DMS53 treated with DMSO at 0.1 percent for 48 hours (cell line): ENCODE data around the gene TAF7.
A peak's percentile ranks its signal among the peaks of the same experiment; 100 is the strongest.
"Not testable (repeated sequence)": the region's sequence is repeated elsewhere in the genome, so short reads cannot be mapped to it uniquely, and the experiment has no call there.

ENCODE experiments used
- DNase-seq: peaks from one replicate; lab custom pipeline; 2025; ENCODE audit not compliant: unreplicated experiment; lab: John Stamatoyannopoulos, UW

TAF7 gene

GRCh38 chr5:141338538-141339306 is 18.1 kb upstream of the TAF7 start, which contains the start of gene PCDHGA2:
Gene PCDHGA2 (plus strand): TSS chr5:141338760.
- DNase-seq: no peak

GRCh38 chr5:141332571-141332970 is 12.0 kb upstream of the TAF7 start:
- DNase-seq: not testable (repeated sequence)

- DNase-seq: peak; percentile 56
These were observed 9.9 kb upstream of the TAF7 start, which contains the start of gene PCDHGA1 for GRCh38 chr5:141330299-141331080. Gene PCDHGA1 (plus strand): TSS chr5:141330514.

- DNase-seq: no peak
These were observed 7.6 kb upstream of the TAF7 start for GRCh38 chr5:141328231-141328630.

- peak; percentile 82 for DNase-seq
These were observed 5.7 kb upstream of the TAF7 start for GRCh38 chr5:141326088-141326854.

- DNase-seq: no peak
These were observed 1.7 kb upstream of the TAF7 start for GRCh38 chr5:141322261-141322660.

GRCh38 chr5:141319699-141320098 is 885 bp downstream of the TAF7 start:
- DNase-seq: no peak

- DNase-seq: no peak
These were observed 1.4 kb downstream of the TAF7 start for GRCh38 chr5:141319202-141319601.

GRCh38 chr5:141316963-141317362 is 3.6 kb downstream of the TAF7 start:
- DNase-seq: not testable (repeated sequence)

- no peak for DNase-seq
These were observed 6.9 kb downstream of the TAF7 start for GRCh38 chr5:141313711-141314110.

GRCh38 chr5:141306630-141307029 is 14.0 kb downstream of the TAF7 start:
- DNase-seq: no peak

GRCh38 chr5:141303756-141304155 is 16.8 kb downstream of the TAF7 start, which contains the start of gene SLC25A2:
Gene SLC25A2 (minus strand): TSS chr5:141304049. CDS start chr5:141303865, 184 bp downstream.
- no peak for DNase-seq

- DNase-seq: no peak
These were observed 22.2 kb downstream of the TAF7 start for GRCh38 chr5:141298376-141298775.

- DNase-seq: no peak
These were observed 47.7 kb downstream of the TAF7 start for GRCh38 chr5:141272906-141273305.

GRCh38 chr5:141269195-141269594 is 51.4 kb downstream of the TAF7 start:
- no peak for DNase-seq
